Measurements from ENCODE around the gene GID4. TPM values are rescaled to one million over a fixed set of nuclear protein-coding genes. Genes with fewer than 3 reads are reported as not detected.

Gene GID4
- total and polyA plus RNA-seq, 2 of the 13 experiments (the other 11 are each of a cell fraction or from before 2014, with no cell fraction given) = 4.3 to 6.1 TPM

DNA sequence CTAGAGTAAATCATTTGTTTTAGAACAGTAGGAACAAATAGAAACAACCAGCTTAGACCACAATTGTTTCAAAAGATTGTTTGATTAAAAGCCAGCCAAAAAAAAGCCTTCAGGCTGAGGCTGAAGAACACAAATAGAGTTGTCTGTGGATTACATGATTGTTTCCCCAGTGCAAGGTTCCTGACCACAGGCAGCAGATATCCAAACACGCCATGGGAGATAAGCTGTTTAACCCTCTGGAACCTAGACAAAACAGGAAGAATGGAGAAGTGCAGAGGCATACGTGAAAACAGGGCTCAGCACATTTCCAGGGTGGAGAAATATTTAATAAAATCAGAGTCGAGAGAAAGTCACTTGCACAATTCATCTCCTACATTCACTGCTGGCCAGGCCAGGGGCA is 21.2 kb upstream of the GID4 start (continued):
- TF ChIP-seq, protein P1, sequence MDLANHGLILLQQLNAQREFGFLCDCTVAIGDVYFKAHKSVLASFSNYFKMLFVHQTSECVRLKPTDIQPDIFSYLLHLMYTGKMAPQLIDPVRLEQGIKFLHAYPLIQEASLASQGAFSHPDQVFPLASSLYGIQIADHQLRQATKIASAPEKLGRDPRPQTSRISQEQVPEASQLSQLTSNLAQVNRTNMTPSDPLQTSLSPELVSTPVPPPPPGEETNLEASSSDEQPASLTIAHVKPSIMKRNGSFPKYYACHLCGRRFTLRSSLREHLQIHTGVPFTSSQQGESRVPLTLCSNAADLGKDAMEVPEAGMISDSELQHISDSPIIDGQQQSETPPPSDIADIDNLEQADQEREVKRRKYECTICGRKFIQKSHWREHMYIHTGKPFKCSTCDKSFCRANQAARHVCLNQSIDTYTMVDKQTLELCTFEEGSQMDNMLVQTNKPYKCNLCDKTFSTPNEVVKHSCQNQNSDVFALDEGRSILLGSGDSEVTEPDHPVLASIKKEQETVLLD (CRISPR knock-in tag; IDR thresholded peaks at IDR 0.05; ENCODE audit: low read depth) = no peak
- TF ChIP-seq ZBTB43 (CRISPR knock-in tag; conservative IDR thresholded peaks at IDR 0.05) (peak; percentile 64; the same call in 1 of the 2 replicates), ZNF234 (CRISPR knock-in tag; conservative IDR thresholded peaks at IDR 0.05) (no peak), HDAC1 (CRISPR knock-in tag; IDR thresholded peaks at IDR 0.05) (peak; percentile 57), HMGA1 (CRISPR knock-in tag; conservative IDR thresholded peaks at IDR 0.05) (no peak), ZNF263 (CRISPR knock-in tag; IDR thresholded peaks at IDR 0.05) (no peak), ZC3H13 (CRISPR knock-in tag; IDR thresholded peaks at IDR 0.05) (0 out of 2 replicates have a peak, but pooled peaks have one; percentile 49), NCOA5 (CRISPR knock-in tag; IDR thresholded peaks at IDR 0.05) (no peak), ZFYVE20 (CRISPR knock-in tag; IDR thresholded peaks at IDR 0.05; ENCODE audit: borderline replicate concordance, low read depth) (no peak), ARID2 (CRISPR knock-in tag; IDR thresholded peaks at IDR 0.05; ENCODE audit: borderline replicate concordance) (0 out of 2 replicates have a peak, but pooled peaks have one; percentile 41), BHLHE40 (IDR thresholded peaks at IDR 0.05; ENCODE audit: low read length) (no peak), SOX13 (IDR thresholded peaks at IDR 0.05) (peak; percentile 72; the same call in 1 of the 2 replicates), SOX13 (CRISPR knock-in tag; conservative IDR thresholded peaks at IDR 0.05 in 1 of 2, IDR thresholded peaks at IDR 0.05 in 1 of 2) (peak in 1 of 2 experiments; percentile 96; a peak in 2 of 4 replicates), CSRNP1 (CRISPR knock-in tag; IDR thresholded peaks at IDR 0.05) (0 out of 2 replicates have a peak, but pooled peaks have one; percentile 34), FOXO1 (CRISPR knock-in tag; IDR thresholded peaks at IDR 0.05) (peak; percentile 53), TEAD3 (CRISPR knock-in tag; optimal IDR thresholded peaks at IDR 0.05; ENCODE audit: borderline replicate concordance) (peak; percentile 48)
- TF ChIP-seq, protein P2, sequence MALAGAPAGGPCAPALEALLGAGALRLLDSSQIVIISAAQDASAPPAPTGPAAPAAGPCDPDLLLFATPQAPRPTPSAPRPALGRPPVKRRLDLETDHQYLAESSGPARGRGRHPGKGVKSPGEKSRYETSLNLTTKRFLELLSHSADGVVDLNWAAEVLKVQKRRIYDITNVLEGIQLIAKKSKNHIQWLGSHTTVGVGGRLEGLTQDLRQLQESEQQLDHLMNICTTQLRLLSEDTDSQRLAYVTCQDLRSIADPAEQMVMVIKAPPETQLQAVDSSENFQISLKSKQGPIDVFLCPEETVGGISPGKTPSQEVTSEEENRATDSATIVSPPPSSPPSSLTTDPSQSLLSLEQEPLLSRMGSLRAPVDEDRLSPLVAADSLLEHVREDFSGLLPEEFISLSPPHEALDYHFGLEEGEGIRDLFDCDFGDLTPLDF (CRISPR knock-in tag; IDR thresholded peaks at IDR 0.05) = no peak
- TF ChIP-seq, protein P3, sequence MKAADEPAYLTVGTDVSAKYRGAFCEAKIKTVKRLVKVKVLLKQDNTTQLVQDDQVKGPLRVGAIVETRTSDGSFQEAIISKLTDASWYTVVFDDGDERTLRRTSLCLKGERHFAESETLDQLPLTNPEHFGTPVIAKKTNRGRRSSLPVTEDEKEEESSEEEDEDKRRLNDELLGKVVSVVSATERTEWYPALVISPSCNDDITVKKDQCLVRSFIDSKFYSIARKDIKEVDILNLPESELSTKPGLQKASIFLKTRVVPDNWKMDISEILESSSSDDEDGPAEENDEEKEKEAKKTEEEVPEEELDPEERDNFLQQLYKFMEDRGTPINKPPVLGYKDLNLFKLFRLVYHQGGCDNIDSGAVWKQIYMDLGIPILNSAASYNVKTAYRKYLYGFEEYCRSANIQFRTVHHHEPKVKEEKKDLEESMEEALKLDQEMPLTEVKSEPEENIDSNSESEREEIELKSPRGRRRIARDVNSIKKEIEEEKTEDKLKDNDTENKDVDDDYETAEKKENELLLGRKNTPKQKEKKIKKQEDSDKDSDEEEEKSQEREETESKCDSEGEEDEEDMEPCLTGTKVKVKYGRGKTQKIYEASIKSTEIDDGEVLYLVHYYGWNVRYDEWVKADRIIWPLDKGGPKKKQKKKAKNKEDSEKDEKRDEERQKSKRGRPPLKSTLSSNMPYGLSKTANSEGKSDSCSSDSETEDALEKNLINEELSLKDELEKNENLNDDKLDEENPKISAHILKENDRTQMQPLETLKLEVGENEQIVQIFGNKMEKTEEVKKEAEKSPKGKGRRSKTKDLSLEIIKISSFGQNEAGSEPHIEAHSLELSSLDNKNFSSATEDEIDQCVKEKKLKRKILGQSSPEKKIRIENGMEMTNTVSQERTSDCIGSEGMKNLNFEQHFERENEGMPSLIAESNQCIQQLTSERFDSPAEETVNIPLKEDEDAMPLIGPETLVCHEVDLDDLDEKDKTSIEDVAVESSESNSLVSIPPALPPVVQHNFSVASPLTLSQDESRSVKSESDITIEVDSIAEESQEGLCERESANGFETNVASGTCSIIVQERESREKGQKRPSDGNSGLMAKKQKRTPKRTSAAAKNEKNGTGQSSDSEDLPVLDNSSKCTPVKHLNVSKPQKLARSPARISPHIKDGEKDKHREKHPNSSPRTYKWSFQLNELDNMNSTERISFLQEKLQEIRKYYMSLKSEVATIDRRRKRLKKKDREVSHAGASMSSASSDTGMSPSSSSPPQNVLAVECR (CRISPR knock-in tag; IDR thresholded peaks at IDR 0.05; ENCODE audit: borderline replicate concordance) = peak; percentile 6; the same call in 1 of the 2 replicates
- TF ChIP-seq, protein P4, sequence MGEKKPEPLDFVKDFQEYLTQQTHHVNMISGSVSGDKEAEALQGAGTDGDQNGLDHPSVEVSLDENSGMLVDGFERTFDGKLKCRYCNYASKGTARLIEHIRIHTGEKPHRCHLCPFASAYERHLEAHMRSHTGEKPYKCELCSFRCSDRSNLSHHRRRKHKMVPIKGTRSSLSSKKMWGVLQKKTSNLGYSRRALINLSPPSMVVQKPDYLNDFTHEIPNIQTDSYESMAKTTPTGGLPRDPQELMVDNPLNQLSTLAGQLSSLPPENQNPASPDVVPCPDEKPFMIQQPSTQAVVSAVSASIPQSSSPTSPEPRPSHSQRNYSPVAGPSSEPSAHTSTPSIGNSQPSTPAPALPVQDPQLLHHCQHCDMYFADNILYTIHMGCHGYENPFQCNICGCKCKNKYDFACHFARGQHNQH (CRISPR knock-in tag; IDR thresholded peaks at IDR 0.05) = 0 out of 2 replicates have a peak, but pooled peaks have one; percentile 49

All from HepG2 (cell line).